Right kidney (tissue), 1 donor: Measurements from ENCODE around the gene IL22RA1.

Experiments
- DNase-seq: peaks from one replicate; pipeline ENCODE4 v3.0.0-alpha.2; 2016

IL22RA1 gene

DNA sequence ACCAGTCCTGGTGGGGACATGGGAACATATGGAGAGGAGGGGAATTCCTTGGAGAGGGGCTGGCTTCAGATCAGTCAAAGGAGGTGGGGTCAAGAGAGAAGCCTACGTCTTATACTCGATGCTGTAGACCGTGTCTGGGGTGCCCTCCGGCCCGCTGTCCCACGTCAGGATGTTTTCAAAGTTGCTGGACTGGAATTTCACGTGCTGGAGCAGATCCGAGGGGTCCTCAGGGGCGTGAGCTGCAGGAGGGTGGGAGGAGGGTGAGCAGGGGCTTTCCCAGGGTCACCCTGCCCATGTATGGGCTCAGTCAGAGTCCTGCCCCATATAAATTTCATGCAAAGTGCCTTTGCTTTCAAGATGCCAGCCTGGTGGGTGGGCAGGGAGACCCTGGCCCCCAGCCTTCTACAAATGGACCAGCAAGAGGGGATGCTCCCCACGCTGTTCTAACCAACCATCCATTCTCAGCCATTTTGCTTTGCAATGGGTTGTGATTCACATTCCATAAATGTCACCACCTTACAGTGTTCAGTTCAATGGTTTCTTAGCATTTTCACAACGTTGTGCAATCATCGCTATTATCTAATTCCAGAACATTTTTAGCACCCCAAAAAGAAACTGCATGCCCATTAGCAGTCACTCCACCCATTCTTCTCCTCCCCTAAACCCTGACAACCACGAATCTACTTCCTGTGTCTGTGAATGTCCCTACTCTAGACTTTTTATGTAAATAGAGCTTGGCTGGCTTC lies 4.3 kb downstream of the IL22RA1 start:
- DNase-seq: no peak

DNA sequence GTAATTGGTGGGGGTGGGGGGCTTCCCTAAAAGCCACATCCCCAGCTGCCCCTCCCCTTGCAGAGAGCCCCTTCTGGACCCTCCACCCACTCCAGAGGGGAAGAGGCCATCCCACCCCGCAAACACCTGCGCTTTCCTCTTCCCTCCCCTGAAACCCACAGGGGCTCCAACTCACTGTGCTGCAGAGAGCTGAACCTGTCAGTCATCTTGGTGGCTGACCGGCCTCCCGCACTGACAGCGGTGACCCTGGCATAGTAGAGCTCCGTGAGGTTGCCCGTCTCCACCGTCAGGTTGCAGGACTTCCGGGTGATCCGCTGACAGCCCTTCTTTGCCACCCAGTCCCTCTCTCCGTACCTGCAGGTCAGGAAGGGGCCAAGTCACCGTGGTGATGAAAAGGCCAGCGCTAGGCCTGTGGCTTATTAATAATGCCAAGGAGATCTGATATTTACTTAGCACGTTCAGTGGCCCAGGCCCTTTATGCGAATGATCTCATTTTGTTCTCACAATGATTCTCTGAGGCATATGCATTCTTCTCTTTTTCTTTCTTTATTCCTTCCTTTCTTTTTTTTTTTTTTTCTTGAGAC lies 5.9 kb downstream of the IL22RA1 start:
- DNase-seq: no peak

DNA sequence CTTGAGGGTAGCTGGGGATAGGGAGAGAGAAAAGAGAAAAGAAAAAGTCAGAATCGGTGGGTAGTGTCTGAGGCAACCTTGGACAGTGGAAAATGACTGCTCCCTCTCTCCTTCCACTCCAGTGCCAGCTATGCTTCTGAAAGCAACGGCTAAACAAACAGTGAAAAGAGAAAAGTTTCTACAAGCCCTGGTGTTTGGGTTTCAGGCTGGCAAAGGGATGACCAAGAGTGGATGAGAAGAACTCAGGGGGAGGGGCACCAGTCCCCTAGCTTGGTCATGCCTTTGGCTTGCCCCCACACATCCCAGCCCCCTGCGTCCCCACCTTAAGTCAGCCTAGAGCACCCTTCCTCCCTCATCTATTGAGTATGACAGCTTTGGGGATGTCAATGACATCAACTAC lies 8.6 kb downstream of the IL22RA1 start:
- no peak for DNase-seq

DNA sequence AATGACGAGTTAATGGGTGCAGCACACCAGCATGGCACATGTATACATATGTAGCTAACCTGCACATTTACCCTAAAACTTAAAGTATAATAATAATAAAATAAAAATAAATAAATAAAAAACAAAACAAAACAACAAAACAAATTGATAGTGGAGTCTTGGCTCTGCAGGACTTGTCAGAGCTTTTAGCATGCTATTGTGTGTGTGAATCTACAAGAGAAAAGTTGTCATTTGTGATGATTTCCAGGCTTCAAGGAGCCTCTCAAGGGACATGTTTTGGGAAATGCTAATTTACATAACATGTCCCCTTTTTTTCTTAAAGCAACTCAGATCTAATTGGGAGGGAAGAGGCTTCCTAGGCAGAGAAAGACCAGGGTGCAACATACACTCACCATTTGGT lies 9.1 kb downstream of the IL22RA1 start:
- no peak for DNase-seq

DNA sequence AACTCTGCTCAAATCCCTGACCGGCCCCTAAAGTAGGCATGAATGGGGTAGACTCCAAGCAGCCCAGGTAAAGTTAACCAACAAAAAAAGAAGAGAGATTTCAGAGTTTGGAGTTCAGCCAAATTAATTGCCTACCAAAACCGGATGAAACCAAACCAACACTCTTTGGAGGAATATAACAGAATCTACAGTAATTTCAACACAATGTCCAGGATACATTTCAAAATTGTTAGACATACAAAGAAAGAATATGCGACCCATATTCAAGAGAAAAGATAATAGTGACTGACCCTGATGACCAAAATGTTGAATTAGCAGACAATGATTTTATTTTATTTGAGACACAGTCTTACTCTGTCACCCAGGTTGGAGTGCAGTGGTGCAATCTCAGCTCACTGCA lies 12.6 kb downstream of the IL22RA1 start:
- DNase-seq: no peak

DNA sequence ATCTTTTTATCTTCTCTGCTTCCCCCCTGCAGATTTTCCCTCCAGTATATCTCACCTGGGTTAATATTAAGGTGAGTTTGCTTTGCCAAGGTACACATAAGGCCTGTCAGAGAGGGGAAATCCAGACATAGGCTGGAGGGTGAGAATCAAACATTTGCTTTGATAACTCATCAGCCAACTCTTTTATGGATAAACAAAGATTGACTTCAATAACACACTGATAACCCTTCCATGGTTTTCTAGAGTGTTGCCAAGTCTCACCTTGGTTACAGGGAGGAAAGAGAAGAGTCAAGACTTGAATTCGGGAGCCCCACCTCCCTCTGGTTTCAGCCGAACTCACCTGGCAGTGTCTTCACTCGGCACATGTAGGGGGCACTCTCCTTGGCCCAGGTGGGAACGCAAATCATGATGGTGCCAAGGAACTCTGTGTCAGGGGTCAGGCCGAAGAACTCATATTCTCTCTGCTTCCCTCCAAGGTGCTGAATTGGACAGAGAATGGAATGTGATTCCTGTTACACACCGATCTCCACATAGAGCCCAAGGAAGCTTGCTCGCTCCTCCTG lies 15.1 kb downstream of the IL22RA1 start:
- DNase-seq: no peak

DNA sequence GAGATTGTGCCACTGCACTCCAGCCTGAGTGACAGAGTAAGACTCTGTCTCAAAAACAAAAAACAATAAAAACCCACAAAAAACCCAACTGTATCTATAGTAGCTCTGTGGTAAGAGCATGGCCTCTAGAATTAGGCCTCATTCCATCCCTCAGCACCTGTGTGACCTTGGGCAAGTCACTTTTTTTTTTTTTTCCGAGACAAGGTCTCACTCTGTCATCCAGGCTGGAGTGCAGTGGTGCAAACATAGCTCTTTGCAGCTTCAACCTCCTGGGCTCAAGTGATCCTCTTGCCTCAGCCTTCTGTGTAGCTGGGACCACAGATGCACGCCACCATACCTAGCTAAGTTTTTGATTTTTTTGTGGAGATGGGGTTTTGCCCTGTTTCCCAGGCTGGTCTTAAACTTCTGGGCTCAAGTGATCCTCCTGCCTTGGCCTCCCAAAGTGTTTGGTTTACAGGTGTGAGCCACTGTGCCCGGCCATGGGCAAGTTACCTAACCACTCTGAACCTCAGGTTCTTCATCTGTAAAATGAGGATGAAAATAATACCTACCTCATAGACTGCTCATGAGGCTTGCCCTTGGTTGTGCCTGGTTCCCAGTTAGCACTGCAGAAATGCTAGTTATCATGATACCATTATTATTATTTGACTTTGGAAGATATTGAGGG lies 15.7 kb downstream of the IL22RA1 start:
- no peak for DNase-seq

DNA sequence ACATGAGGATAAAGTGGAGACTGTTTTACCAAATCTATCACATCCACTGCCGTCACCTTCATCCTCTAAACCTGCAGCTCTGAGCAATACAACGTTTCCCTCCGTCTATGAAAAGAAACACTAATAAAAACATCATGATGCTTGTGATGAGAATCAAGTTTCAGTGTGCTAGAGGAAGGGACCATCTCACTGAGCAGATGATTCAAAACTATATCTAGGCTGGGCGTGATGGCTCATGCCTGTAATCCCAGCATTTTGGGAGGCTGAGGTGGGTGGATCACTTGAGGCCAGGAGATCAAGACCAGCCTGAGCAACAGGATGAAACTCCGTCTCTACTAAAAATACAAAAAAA lies 16.3 kb downstream of the IL22RA1 start:
- DNase-seq: no peak

DNA sequence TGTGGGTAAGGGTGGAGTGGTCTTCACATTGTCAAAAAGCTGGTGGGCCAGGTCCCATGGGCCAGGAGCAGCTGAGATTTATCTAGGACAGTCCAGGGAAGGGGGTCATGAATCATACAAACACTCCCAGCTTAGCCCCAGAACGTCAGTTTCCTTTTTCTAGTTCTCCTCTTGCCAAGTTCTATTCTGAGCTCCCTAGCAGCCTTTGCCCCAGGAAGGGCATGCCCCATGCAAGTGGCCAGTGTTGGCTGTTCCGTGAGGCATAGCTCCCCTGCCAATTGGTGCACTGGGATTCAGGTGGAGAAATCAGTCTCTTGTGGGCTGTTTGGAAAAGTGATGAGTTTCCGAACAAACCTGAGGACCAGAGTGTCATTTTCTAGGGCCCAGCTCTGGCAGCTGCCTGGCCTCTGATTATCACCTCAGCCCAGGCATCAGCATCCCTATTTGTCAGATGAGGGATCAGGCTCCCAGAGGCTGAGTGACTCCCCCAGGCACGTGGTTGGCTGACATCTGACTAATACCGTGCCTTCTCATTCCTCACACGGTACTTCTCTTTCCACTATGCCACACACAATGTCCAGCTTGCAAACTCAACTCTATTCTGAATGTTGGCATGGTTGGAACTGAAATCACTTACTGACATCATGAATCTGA lies 16.8 kb downstream of the IL22RA1 start:
- DNase-seq: no peak

DNA sequence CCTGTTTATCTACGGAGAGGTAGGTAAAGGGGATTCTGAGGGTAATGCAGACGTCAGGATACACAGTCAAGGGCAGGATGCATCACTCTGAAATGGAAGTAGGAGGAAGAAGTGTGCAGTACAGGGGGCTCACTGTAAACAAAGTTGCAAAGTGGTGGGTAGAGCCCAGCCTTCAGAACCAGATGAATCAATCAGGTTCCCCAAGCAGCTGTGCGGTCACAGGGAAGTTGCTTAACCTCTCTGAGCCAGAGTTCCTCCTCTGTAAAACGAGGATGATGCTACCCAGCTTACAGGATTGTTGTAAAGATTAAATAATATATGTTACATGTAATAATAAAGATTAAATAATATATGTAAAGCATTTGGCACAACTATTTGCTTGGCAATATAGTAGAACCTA lies 17.5 kb downstream of the IL22RA1 start:
- no peak for DNase-seq

DNA sequence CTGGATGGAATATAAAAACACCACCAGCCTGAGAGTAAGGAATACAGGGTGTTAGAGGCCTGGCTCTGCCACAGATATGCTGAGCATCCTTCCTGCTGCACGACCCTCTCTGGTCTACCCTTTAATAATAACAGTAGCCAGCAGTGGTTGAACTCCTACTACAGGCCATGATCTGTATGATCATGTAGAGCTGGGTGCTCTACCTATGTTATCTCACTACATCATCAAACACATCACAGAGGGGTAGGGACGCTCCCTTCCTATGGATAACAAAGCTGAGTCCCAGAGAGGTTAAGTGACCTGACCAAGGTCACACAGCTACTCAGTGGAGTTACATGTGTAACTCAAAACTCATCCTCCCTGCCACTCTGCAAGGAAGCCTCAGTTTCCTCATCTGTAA lies 18.0 kb downstream of the IL22RA1 start:
- no peak for DNase-seq

DNA sequence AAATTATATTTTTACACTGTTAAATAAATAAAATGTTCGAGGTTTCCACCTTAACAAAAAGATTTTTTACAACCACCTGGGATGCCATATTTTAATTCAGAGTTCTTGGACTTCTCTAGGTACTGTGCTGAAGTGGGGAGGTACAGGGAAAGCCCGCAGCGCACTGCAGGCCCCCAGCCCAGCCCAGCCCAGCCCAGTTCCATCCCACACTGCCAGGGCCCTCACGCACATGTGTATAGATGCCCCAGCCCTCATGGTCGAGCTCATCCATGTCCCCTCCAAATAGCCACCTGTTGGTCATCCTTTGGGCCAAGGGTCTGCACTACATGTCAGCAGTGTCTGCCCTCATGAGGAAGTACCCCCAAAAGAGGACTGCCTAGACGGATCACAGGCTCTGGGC lies 19.3 kb downstream of the IL22RA1 start:
- no peak for DNase-seq

DNA sequence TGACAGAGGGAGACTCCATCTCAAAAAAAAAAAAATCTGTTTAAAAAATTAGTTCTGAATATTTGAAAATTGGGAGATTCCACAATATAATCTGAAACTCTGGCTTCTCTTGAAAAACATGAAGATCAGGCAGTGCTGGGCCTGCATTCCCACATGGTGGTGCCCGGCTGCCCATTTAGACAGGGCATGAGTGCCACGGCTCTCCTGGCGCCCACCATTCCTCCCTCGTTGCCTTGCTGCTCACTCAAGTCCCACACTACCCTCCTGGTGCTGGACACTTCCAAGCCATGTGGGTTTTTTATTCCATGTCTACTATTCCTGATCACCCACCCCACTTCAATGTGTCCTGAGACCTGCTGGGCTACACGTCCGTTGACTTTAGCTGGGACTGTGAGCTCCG lies 20.2 kb downstream of the IL22RA1 start:
- DNase-seq: no peak

DNA sequence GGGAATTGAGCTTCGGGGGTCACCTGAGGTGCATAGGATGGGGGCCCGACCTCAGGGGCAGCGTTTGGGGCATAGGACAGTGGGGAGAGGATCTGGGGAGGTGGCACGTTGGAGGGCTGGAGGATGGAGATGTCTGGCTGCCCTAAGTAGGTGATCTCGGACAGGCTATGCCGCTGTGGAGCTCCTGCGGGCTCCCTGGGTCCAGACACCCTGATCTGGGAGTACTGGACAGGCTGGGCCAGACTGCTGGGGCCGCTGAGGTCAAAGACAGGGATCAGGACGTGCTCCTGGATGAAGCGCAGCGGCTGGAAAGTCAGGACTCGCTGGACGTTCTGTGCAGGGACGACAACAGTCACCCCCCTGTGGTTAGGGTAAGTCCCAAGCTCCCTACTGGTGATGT lies 21.5 kb downstream of the IL22RA1 start:
- no peak for DNase-seq

DNA sequence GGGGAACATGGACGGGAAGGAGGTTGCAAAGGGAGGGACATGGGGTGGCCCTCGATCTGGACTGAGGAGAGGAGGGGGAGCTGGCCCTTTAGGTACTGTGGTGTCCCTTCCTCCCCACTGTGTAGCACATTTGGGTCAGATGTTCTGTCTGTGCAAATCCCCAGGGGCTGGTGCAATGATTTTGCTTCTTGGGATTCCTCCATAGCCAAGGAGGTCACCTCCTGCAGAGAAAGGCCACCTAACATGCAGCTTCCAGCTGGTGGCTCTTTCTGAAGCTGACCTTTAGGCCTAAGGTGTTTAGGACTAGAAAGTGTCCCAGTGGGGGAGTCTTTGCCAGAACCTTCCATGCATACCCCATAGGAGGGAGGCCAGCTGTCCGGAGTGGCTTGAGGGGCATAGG lies 22.0 kb downstream of the IL22RA1 start:
- no peak for DNase-seq

DNA sequence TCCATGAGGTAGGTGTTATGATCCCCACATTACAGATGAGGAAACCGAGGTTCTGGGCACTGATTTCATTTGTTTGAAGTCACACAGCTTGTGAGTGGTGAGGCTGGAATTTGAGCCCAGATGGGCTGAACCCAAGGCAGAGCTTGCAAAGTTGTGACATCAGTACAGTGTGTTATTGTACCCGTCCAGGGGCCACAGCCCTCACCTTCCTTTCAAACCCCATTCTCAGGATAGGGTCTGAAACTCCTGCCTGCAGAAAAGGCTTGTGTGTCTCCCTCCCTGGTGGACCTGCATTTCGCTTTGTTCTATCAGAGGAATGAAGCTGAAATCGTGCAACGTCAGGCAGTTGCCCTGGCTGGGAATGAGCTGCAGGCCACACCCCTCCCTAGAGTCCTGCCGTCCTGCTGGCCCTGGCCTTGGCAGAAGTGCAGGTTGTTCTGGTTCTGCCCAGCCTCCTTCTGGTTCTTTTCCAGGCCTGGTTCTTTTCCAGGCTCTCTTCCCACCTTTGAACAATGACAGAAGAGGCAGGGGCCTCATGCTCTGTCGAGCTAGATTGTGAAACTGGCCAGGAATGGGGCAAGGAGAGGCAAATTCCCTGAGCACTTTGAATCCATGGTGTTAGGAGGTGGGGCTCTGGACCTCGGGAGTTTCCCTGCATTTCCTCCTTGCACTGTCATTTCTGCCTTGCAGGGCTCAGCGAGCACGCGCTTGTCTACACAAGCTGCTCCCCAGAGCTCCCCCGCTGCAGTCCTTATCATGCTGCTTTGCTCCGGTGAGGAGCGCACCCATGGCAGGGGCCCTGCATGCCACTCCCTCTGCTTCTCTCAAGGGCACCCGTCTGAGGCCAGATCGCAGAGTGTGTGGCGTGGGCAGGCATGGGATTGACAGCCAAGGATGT lies 22.8 kb downstream of the IL22RA1 start:
- DNase-seq: no peak

DNA sequence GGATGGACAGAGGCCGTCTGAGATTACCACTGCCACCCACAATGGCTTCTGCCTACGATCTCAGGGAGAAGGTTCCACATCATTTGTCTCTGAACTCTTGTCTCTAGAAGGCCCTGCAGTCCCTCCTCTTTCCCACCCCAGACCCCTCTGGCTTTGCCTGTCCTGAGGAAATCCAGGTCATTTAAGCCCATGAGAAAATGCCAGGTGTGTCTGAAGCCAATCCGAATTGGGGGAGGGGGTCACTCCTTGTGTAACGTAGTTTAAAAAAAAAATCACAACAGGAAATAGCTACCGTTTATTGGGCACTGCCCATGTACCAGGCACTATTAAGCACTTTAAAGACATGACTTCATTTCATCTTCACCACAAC lies 23.5 kb downstream of the IL22RA1 start:
- no peak for DNase-seq

DNA sequence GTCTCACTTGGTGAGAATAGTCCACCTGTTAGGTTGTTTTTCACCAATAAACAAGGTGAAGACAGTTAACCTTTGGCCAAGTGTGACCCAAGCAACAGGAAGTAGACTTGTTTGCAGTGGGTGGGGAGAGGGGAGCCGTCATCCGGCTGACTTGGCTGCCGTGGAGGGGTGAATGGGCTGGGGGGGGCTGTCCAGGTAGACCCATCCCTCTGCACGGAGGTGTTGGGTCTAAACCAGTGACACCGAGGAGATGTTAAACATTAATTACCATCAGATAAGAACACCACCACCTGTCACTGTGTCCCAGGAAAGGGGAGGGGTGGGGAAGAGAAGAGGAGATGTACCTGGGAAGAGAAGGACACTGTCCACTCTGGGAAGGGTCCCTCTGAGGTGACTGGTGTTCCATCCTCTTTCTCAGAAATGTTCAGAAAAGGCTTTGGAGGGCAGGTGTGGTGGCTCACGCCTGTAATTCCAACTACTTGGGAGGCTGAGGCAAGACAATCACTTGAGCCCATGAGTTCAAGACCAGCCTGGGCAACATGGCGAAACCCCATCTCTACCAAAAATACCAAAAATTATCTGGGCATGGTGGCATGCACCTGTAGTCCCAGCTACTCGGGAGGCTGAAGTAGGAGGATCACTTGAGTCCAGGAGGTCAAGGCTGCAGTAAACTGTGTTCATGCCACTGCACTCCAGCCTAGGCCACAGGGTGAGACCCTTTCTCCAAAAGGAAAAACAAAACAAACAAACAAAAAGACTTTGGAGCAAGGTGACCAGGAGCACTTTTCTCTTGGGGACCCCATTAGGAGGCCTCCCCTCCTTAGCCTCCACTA lies 24.3 kb downstream of the IL22RA1 start:
- DNase-seq: no peak

DNA sequence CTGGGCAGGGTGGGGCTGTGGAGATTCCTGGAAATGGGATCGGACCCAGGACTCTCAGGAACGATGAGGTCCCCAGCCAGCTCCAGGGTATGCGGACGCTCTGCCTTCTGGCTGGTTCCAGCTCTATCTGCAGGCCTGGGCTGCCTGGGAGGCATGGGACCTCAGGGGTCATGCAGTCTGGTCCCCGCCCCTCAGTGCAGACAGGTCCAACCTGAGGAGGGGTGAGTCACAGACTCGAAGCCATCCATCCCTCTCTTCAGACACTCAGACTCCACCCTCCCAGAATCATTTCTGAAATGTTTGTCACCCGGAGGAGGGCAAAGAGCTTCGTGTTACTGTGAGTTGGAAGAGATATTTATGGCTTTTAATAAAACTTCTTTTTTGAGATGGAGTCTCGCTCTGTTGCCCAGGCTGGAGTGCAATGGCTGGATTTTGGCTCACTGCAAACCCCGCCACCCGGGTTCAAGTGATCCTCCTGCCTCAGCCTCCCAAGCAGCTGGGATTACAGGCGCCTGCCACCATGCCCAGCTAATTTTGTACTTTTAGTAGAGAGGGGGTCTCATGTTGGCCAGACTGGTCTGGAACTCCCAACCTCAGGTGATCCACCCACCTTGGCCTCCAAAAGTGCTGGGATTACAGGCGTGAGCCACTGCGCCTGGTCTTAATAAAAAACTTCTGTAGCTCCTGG lies 25.1 kb downstream of the IL22RA1 start:
- no peak for DNase-seq

DNA sequence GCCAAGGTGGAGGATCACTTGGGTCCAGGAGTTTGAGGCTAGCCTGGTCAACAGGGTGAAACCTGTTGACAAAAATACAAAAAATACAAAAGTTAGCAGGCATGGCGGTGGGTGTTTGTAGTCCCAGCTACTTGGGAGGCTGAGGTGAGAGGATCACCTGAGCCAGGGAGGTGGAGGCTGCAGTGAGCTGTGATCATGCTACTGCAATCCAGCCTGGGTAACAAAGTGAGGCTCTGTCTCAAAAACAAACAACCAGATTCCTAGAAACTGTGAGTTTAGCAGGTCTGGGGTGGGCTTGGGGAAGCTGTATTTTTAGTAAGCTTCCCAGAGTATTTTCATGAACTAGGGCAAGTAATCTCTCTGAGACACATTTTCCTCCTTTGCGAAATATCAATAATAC lies 25.8 kb downstream of the IL22RA1 start:
- no peak for DNase-seq

DNA sequence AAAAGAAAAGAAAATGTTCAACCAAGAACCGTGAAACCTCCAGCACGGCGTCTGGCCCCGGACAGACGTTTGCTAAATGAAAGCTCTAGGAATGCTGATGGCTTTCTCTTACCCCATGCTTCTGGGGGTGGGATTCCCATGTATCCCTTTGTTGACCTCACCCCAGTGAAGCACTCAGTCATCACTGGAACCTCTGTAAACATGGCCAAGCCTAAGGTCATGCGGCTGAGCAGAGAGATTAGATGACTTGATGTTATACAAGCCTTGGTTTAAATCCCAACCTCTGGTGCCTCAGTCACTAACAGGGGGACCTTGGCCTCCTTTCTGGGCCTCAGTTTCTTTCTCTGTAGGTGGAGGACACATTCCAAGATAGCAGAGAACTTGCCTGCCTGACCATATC lies 28.2 kb downstream of the IL22RA1 start:
- no peak for DNase-seq
